ENCODE data around the gene ACO2.
"Not testable (repeated sequence)": the region's sequence is repeated elsewhere in the genome, so short reads cannot be mapped to it uniquely, and the experiment has no call there.

GRCh38 chr22:41433480-41433879 is 35.4 kb upstream of the ACO2 start:
- not testable (repeated sequence) for TF ChIP-seq CTCF (IDR thresholded peaks at IDR 0.05); ZFX (IDR thresholded peaks at IDR 0.05; ENCODE audit: borderline replicate concordance)
